GM12878 (cell line): ENCODE measurements around the gene DEGS2. TPM values are rescaled to one million over a fixed set of nuclear protein-coding genes. Genes with fewer than 3 reads are reported as not detected.

Experiments used
- ATAC-seq: fragments of 200-7000 bp; cut with Tn5 transposase; 3 replicates; pipeline ENCODE4 v1.9.1; 2020; ENCODE audit warnings: mild to moderate bottlenecking, moderate library complexity
- BruUV-seq: library from RNA; stranded (reverse); fragments of 400-500 nt; replicated peaks from 2 replicates; lab custom pipeline; 2021; lab: Mats Ljungman, UMichigan
- CTCF ChIA-PET: fragments of 300-600 bp; sonication (Branson Sonifier 250); formaldehyde crosslinking; extraction: SDS; loops from one replicate; lab custom pipeline; 2021; ENCODE audit warnings: inconsistent platforms; lab: Yijun Ruan, JAX
- POLR2A ChIA-PET: fragments of 350-600 bp; formaldehyde crosslinking; extraction: SDS; loops from one replicate; lab custom pipeline; 2021; ENCODE audit warnings: inconsistent platforms; lab: Charles Lee
- RAD21 ChIA-PET: fragments of 300-600 bp; sonication (Branson Sonifier 250); formaldehyde crosslinking; loops from one replicate; lab custom pipeline; 2023; ENCODE audit warnings: antibody characterized with exemption; ENCODE audit not compliant: unreplicated experiment; lab: Charles Lee
- SMC1A ChIA-PET: fragments of 300-600 bp; sonication (Branson Sonifier 250); formaldehyde crosslinking; loops from one replicate; lab custom pipeline; 2023; ENCODE audit not compliant: unreplicated experiment, uncharacterized antibody; lab: Charles Lee
- DNase-seq: peaks from one replicate; pipeline ENCODE4 v3.0.0-alpha.2; 2011; ENCODE audit warnings: low read depth, low spot score
- FAIRE-seq: peaks from 3 replicates; lab custom pipeline; 2011; peaks lifted over from hg19 to GRCh38; lab: Jason Lieb, UNC
- H2AFZ ChIP-seq: 2 replicates; pipeline ENCODE4 v1.6.0; 2011; ENCODE audit warnings: low read depth, low read length, control low read depth; ENCODE audit not compliant: control insufficient read depth
- H3K27ac ChIP-seq: 2 replicates; pipeline ENCODE4 v1.5.1; 2011; ENCODE audit warnings: control low read depth; ENCODE audit not compliant: control insufficient read depth, insufficient read depth
- H3K27me3 ChIP-seq, 2 experiments: replicated peaks in 1 of 2; 2 replicates each; pipeline versions ENCODE4 v1.6.0 to v1.6.1; 2011; ENCODE audit warnings: low read length in 1 of 2; ENCODE audit not compliant: control insufficient read depth in 2 of 2, insufficient read depth in 2 of 2
- H3K36me3 ChIP-seq, 2 experiments: 2 replicates each; pipeline ENCODE4 v1.5.1; 2011; ENCODE audit warnings: low read length in 1 of 2; ENCODE audit not compliant: control insufficient read depth in 2 of 2, insufficient read depth in 2 of 2
- H3K4me1 ChIP-seq: 2 replicates; pipeline ENCODE4 v1.6.1; 2011; ENCODE audit warnings: mild to moderate bottlenecking, low read length, moderate library complexity, mixed read lengths; ENCODE audit not compliant: control insufficient read depth, insufficient read depth
- H3K4me2 ChIP-seq: 2 replicates; pipeline ENCODE4 v1.6.0; 2011; ENCODE audit warnings: control low read depth; ENCODE audit not compliant: control insufficient read depth, insufficient read depth
- H3K4me3 ChIP-seq: fragments of 200-600 bp; sonication (generic); 2 replicates; pipeline ENCODE4 v1.5.1; 2016
- H3K79me2 ChIP-seq: 2 replicates; pipeline ENCODE4 v1.6.0; 2011; ENCODE audit warnings: low read length; ENCODE audit not compliant: control insufficient read depth, insufficient read depth
- H3K9ac ChIP-seq: 2 replicates; pipeline ENCODE4 v1.8.0; 2011; ENCODE audit warnings: low read length, control low read depth, mixed read lengths; ENCODE audit not compliant: control insufficient read depth, insufficient read depth
- H3K9me3 ChIP-seq: replicated peaks from 3 replicates; pipeline ENCODE4 v1.5.1; 2011; ENCODE audit warnings: mild to moderate bottlenecking, low read length; ENCODE audit not compliant: control insufficient read depth, insufficient read depth
- H4K20me1 ChIP-seq: 2 replicates; pipeline ENCODE4 v1.6.0; 2011; ENCODE audit not compliant: control insufficient read depth, insufficient read depth
- EP300 ChIP-seq, 2 experiments: fragments of 150-350 bp in 1 of 2; IDR thresholded peaks; 2 replicates each; pipeline ENCODE4 v1.6.1; 2011 to 2012; ENCODE audit warnings: low read depth in 2 of 2, low read length in 2 of 2, borderline replicate concordance in 1 of 2, improper control_type of control experiment in 1 of 2, inconsistent platforms in 1 of 2; ENCODE audit not compliant: control insufficient read depth in 1 of 2
- POLR2A ChIP-seq: IDR thresholded peaks from 2 replicates; pipeline ENCODE4 v1.6.1; 2011; ENCODE audit warnings: low read depth, mild to moderate bottlenecking, low read length
- WGBS: methylation state at CpG from one replicate; pipeline ENCODE4 v1.1.6; 2016; ENCODE audit warnings: low lambda C conversion rate; ENCODE audit not compliant: insufficient replicate concordance, insufficient coverage; ENCODE audit errors: missing lambda C conversion rate; 5-methylcytosine and 5-hydroxymethylcytosine counted together
- in situ Hi-C: fragments of 300-500 bp; cut with MboI; formaldehyde crosslinking; loops from 9 replicates; pipeline ENCODE4 v1.14.3; 2018; ENCODE audit warnings: mixed read lengths
- intact Hi-C: fragments of 100-400 bp; cut with micrococcal nuclease; formaldehyde crosslinking; loops from one replicate; pipeline ENCODE4 v1.14.2; 2022; ENCODE audit not compliant: unreplicated experiment
- polyA plus RNA-seq, 11 experiments: library from polyadenylated mRNA; depleted of rRNA in 4 of 11; unstranded in 6 of 11; stranded (reverse) in 5 of 11; fragments of >200 nt; fragmentation: Nextera tagmentation in 4 of 11; fragmentation: Illumina TruSeq in 1 of 11; extraction: Ambion mirVana in 4 of 11; extraction: Trizol in 1 of 11; gene quantifications; 1 replicate in 1 of 11; 2 replicates in 10 of 11; pipeline versions ENCODE4 v1.2.1 to v1.2.3, GENCODE V29; 2011 to 2016; ENCODE audit warnings: inconsistent platforms in 2 of 11, missing spikeins in 2 of 11, low read depth in 1 of 11
- total RNA-seq, 4 experiments: library from RNA; depleted of rRNA in 3 of 4; stranded (reverse); fragments of >200 nt in 3 of 4; fragmentation: Illumina TruSeq in 1 of 4; extraction: Trizol in 1 of 4; gene quantifications; 2 replicates each; pipeline versions ENCODE4 v1.2.1 to v1.2.3, GENCODE V29; 2013 to 2021
- TF ChIP-seq, protein P1 (sequence below), 3 experiments: IDR thresholded peaks in 2 of 3; conservative IDR thresholded peaks in 1 of 3; 2 replicates each; pipeline ENCODE4 v1.5.1; 2011; ENCODE audit warnings: low read depth in 3 of 3, low read length in 3 of 3, mild to moderate bottlenecking in 3 of 3, control low read depth in 2 of 3, moderate library complexity in 2 of 3, inconsistent platforms in 1 of 3, mixed read lengths in 1 of 3; ENCODE audit not compliant: control insufficient read depth in 2 of 3, insufficient read depth in 1 of 3; ENCODE audit errors: extremely low read depth in 1 of 3

The DEGS2 gene
- total and polyA plus RNA-seq, 10 of the 15 experiments (the other 5 are each of a cell fraction or from before 2014, with no cell fraction given): 0.01 to 2.5 (median 0.45) TPM; not detected in 1

DNA sequence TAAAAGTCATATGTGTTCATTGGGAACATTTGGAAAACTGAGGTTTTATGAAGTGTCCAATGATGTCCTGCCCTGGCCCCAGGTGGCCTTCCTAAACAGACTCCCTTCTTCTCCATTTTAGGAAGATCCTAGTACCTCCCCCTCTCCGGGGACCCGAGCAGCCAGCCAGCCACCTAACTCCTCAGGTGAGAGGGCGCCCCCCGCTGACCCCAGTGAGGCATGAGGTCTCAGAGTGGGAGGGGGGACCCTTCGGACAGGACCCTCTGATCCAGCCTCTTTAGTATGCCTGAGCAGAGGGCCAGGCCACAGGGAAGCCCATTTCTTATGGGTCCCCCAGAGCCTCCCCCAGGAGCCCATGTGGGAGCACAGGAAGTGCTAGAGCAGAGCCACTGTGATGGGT is 23.7 kb downstream of the DEGS2 start:
- intact Hi-C loops: no loop called here
- Histone ChIP-seq H3K27me3 (no peaks in the 10 kb centered on the region), H2AFZ (no peak overlapping the region), H3K4me3 (no peak overlapping the region), H3K36me3 (peaks cover 27 to 32% of the 10 kb centered on the region in 2 experiments), H3K9me3 (no peaks in the 10 kb centered on the region), H3K27ac (no peak overlapping the region), H3K4me1 (no peaks in the 10 kb centered on the region), H4K20me1 (no peaks in the 10 kb centered on the region), H3K4me2 (no peak overlapping the region), H3K9ac (no peak overlapping the region), H3K79me2 (no peaks in the 10 kb centered on the region)
- DNase-seq (no peak), FAIRE-seq (no peak), ATAC-seq (no peak)
- TF ChIP-seq, protein P1, sequence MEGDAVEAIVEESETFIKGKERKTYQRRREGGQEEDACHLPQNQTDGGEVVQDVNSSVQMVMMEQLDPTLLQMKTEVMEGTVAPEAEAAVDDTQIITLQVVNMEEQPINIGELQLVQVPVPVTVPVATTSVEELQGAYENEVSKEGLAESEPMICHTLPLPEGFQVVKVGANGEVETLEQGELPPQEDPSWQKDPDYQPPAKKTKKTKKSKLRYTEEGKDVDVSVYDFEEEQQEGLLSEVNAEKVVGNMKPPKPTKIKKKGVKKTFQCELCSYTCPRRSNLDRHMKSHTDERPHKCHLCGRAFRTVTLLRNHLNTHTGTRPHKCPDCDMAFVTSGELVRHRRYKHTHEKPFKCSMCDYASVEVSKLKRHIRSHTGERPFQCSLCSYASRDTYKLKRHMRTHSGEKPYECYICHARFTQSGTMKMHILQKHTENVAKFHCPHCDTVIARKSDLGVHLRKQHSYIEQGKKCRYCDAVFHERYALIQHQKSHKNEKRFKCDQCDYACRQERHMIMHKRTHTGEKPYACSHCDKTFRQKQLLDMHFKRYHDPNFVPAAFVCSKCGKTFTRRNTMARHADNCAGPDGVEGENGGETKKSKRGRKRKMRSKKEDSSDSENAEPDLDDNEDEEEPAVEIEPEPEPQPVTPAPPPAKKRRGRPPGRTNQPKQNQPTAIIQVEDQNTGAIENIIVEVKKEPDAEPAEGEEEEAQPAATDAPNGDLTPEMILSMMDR (IDR thresholded peaks at IDR 0.05 in 2 of 3, conservative IDR thresholded peaks at IDR 0.05 in 1 of 3; ENCODE audit: control insufficient read depth in 2 of 3, extremely low read depth in 1 of 3, insufficient read depth in 1 of 3, low read depth in 3 of 3, low read length in 3 of 3): 0 out of 6 replicates have a peak, but pooled peaks of 1 of the 3 experiments have one; percentile 6
- TF ChIP-seq POLR2A: no peak
- WGBS: 96% methylated on average over 5 of the region's 5 CpGs
- in situ Hi-C loops: no loop called here
- ChIA-PET SMC1A (no interaction called here), RAD21 (no interaction called here), POLR2A (no interaction called here), CTCF (no interaction called here)
- no TSS peak for BruUV-seq

- intact Hi-C loops: no loop called here
- H3K4me2 ChIP-seq: no peak overlapping the region
- H3K4me1 ChIP-seq: no peaks in the 10 kb centered on the region
- H3K4me3 ChIP-seq: no peak overlapping the region
- no peaks in the 10 kb centered on the region for H3K27me3 ChIP-seq
- H3K36me3 ChIP-seq: peaks cover 32 to 38% of the 10 kb centered on the region in 2 experiments
- no peaks in the 10 kb centered on the region for H3K79me2 ChIP-seq
- SMC1A ChIA-PET: no interaction called here
- no peak overlapping the region for H3K27ac ChIP-seq
- FAIRE-seq: no peak
- POLR2A ChIA-PET: no interaction called here
- RAD21 ChIA-PET: no interaction called here
- TF ChIP-seq POLR2A: 0 out of 2 replicates have a peak, but pooled peaks have one; percentile 32
- TF ChIP-seq EP300 (IDR thresholded peaks at IDR 0.05; ENCODE audit: borderline replicate concordance in 1 of 2, control insufficient read depth in 1 of 2, low read depth in 2 of 2, low read length in 2 of 2): no peak
- no peak for DNase-seq
- no TSS peak for BruUV-seq
- in situ Hi-C loops: no loop called here
- CTCF ChIA-PET: no interaction called here
- WGBS: 91% methylated on average over 8 of the region's 9 CpGs
- H2AFZ ChIP-seq: no peak overlapping the region
- H3K9me3 ChIP-seq: no peaks in the 10 kb centered on the region
- no peaks in the 10 kb centered on the region for H4K20me1 ChIP-seq
- no peak for ATAC-seq
- H3K9ac ChIP-seq: no peak overlapping the region
These were observed 24.4 kb downstream of the DEGS2 start for GRCh38 chr14:100135073-100135472.
